Subcutaneous adipose tissue (tissue), 4 donors: ENCODE measurements around the gene PBX1. TPM values are rescaled to one million over a fixed set of nuclear protein-coding genes. Genes with fewer than 3 reads are reported as not detected.

Experiments used
- total RNA-seq, 4 donors: library from RNA; depleted of rRNA; stranded (reverse); fragments of >200 nt; gene quantifications; one replicate each; pipeline ENCODE4 v1.1.0, GENCODE V29; 2016
- TF ChIP-seq, protein P1 (sequence below): fragments of 450-650 bp; IDR thresholded peaks from one replicate; pipeline ENCODE4 v1.5.1; 2016; ENCODE audit warnings: low read depth, mild to moderate bottlenecking, control low read depth, antibody characterized with exemption, moderate library complexity

The PBX1 gene
- total RNA-seq, 4 donors from 2014 or later: 36.5 to 61.1 (median 54.2) TPM

DNA sequence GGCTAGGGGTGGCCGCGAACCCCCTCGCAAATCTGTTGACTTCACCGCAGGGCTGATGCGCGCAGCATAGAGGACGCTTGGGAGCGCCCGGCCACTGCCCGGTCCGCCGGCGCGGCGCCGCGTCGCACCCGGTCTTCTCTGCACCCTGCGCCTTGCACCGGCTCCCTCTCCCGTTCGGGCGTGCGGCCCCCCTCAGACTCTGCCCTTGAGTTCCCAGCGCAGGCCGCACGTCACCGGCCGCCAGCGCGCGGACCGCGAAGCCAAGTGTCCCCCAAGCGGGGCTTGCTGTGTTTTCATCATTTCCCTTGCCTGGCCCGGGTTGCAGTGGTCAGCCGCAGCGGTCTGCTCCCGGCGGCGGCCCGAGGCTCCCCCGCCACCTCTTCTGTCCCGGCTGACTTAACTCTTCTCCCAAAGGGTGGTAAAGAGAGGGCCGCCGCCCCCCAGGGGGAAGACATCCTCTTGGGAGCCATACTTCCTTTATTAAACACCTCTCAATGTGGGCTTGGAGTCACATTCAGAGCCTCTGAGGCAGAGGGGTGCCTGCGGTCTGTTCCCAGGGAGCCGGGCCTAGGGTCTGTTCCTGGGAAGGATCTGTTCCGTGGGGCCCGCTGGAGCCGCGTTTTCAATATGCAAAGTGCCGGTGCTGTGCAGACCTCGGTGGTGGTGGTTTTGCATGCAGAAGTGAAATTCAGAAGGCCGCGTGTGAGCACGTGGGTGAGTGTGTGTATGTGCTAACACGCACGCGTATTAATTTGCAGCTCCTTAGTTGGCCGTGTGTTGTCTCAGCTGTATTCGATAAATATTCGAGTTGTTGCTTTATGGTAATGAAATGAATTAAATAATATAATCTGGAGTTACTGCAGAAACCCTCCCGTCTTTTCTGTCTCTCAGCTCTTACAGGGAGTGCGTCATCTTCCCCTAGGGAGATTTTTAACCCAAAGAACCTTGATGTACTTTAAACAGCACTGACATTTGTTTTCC is 17.6 kb downstream of the PBX1 start:
- TF ChIP-seq, protein P1, sequence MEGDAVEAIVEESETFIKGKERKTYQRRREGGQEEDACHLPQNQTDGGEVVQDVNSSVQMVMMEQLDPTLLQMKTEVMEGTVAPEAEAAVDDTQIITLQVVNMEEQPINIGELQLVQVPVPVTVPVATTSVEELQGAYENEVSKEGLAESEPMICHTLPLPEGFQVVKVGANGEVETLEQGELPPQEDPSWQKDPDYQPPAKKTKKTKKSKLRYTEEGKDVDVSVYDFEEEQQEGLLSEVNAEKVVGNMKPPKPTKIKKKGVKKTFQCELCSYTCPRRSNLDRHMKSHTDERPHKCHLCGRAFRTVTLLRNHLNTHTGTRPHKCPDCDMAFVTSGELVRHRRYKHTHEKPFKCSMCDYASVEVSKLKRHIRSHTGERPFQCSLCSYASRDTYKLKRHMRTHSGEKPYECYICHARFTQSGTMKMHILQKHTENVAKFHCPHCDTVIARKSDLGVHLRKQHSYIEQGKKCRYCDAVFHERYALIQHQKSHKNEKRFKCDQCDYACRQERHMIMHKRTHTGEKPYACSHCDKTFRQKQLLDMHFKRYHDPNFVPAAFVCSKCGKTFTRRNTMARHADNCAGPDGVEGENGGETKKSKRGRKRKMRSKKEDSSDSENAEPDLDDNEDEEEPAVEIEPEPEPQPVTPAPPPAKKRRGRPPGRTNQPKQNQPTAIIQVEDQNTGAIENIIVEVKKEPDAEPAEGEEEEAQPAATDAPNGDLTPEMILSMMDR: no peak

DNA sequence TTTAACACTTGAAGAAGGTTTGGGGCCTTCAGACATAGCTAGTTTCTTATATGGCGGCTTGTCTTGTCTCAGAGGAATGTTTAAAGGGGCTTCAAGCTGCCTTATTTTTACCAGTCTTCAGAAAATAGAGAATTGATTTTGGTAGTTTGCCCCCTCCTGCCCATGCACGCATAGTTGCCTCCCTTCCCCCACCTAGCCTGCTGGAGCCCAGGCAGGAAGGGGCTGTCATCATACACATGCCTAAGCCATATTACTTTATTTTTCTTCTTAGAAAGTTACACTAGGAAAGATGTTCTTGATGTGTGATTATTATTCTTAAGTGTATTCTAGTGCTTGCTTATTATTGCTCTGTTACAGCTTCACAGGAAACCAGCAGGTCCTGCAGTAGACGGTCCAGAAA is 18.3 kb downstream of the PBX1 start:
- TF ChIP-seq, protein P1: no peak

DNA sequence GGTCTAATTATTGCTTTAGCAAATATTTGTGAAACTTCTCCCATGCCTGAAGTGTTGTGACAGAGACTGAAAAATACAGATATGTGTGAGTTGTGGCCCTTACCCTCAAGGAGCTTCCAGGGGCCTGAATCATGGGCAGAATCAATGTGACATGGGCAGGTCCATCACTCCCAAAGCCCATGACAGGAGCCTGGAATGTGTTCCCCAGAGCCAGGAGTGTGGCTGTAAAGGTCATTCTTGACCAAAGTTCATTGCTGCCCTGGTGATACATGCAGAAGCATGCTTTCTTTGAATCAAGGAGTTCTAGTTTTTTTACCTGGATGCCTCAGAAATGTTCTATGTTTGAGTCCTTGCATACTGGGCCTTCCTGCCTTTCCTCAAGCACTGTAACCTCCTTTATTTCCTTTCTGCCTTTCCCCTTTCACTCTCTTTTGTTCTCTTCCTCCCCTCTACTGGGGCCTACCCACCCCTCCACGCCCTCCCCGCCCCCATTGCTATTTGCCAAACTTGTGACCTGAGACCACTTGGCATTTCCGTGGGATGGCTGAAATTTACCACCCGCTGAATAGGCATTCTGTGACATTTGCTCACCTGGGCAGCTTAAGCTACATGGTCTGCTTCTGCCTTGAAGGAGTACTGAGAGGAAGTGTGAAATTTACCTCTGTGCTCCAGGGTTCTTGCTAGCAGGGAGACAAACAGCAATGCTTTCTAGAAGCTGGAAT is 19.7 kb downstream of the PBX1 start:
- TF ChIP-seq, protein P1: no peak

DNA sequence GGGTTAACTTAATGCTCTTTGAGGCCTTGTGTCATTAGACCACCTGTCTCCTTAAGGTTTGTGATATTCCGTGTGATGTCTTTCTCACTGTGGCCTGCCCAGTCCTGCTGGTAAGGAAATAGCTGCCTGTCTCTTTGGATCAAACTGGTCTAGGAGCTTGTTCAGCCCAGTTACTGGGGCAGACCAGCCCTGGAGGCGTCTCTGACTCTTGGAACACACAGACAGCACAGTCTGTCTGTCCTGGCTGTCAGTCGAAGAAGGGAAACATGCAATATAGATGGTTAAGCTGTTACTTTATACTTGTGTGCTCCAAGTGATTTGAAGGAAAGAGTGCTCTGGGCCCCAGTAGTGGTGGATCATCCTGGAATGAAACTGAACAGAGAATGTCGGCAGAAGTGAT is 20.4 kb downstream of the PBX1 start:
- TF ChIP-seq, protein P1: no peak

DNA sequence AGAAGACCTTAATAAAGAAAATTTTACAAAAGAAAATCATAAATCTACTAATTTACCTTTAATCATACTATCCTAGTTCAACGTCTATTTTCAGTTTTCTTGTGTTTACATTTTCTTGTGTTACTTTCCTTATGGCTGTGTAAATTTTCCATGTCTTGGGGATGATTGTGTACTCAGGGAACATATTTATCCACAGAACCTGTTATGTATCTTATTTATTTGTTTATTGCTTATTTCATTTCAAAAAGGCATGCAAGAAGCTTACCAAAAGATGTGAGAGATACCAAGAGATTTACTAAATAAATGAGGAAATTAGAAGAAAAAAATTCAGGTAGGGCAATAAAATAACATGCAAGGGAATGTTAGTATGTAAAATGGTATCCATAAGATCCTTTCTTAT is 22.8 kb downstream of the PBX1 start:
- TF ChIP-seq, protein P1: no peak

DNA sequence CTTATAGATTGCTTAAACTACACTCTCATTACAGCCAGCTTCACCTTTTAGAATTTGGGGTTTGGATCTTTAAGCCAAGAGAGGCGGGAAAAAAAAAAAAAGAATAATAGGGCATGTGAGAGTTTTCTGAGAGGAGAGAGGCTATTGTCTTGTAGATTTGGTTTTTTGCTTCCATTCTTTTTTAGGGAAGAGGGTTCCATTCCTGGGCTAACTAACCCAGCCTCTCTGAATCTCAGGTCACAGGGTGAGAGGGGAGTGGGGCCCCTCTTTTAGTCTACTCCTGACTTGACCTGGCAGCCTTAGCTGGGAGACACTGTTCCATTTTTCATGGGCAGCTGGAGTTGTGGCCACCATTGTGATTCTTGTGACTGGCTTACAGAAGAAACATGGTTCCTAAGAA is 24.2 kb downstream of the PBX1 start:
- TF ChIP-seq, protein P1: no peak

DNA sequence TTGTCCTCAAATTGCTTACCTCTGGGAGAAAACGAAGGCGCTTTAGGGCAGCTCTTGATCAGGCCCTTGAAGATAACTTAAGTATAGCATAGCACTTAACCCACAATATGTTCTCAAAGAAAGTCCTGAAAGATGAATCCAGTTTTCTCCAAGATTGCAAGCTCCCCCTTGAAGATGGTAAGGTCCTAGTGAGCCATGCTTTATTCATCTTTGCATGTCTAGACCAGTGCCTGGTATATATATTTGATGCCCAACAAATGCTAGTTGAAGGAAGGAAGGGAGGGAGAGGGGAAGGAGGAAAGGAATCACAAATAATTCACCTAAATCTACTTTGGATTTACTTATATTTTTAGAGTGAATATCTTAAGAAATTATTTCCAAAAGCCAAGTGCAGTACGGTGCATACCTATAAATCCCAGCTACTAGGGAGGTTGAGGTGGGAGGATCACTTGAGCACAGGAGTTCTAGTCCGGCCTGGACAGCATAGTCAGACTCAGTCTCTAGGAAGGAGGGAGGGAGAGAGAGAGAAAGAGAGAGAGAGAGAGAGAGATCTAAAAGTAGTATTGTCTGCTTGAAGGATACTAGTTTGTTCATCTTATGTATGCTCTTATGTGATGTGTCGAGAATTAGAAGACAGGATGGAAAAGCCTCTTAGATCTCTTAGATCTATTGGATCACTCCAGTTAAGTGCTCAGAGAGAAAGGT is 25.0 kb downstream of the PBX1 start:
- TF ChIP-seq, protein P1: no peak
